NT2/D1 (cell line): ENCODE data around the gene GH2.

ENCODE experiments used
- YY1 ChIP-seq: IDR thresholded peaks from 2 replicates; pipeline ENCODE4 v1.6.1; 2011; ENCODE audit not compliant: insufficient read length, insufficient read depth
- ZNF274 ChIP-seq: IDR thresholded peaks from 2 replicates; pipeline ENCODE4 v1.6.1; 2011; ENCODE audit warnings: mild to moderate bottlenecking, low read depth, low read length

- TF ChIP-seq ZNF274 = no peak
- no peak for TF ChIP-seq YY1
Observed at GRCh38 chr17:63830278-63830677, 51.5 kb downstream of the GH2 start.
